Activated CD8-positive, alpha-beta memory T cell treated with anti-CD3 and anti-CD28 coated beads, Interleukin-2, amount 50 U/mL, for 1 hour (primary cell): ENCODE measurements around the gene STRN4.

Experiments
- DNase-seq: peaks from one replicate; pipeline ENCODE4 v3.0.0-alpha.2; 2020; ENCODE audit errors: extremely low read depth

Gene STRN4

GRCh38 chr19:46742926-46743480 lies 3.2 kb downstream of the STRN4 start:
- DNase-seq, result no peak

- DNase-seq, result no peak
These were observed 4.8 kb downstream of the STRN4 start for GRCh38 chr19:46741447-46741846.

GRCh38 chr19:46739290-46739771 lies 6.9 kb downstream of the STRN4 start:
- no peak for DNase-seq

- DNase-seq, result no peak
These were observed 8.5 kb downstream of the STRN4 start for GRCh38 chr19:46737761-46738171.

GRCh38 chr19:46737298-46737654 lies 9.0 kb downstream of the STRN4 start:
- DNase-seq, result no peak

GRCh38 chr19:46736531-46737297 lies 9.5 kb downstream of the STRN4 start:
- DNase-seq, result no peak

- no peak for DNase-seq
These were observed 12.5 kb downstream of the STRN4 start for GRCh38 chr19:46733690-46734292.

GRCh38 chr19:46732966-46733689 lies 13.1 kb downstream of the STRN4 start:
- no peak for DNase-seq

GRCh38 chr19:46732172-46732938 lies 13.9 kb downstream of the STRN4 start:
- no peak for DNase-seq

- no peak for DNase-seq
These were observed 14.7 kb downstream of the STRN4 start for GRCh38 chr19:46731584-46731983.

- no peak for DNase-seq
These were observed 15.2 kb downstream of the STRN4 start for GRCh38 chr19:46731007-46731501.

- DNase-seq, result no peak
These were observed 15.7 kb downstream of the STRN4 start for GRCh38 chr19:46730595-46730994.

- DNase-seq, result no peak
These were observed 16.1 kb downstream of the STRN4 start for GRCh38 chr19:46730187-46730586.

- no peak for DNase-seq
These were observed 16.6 kb downstream of the STRN4 start for GRCh38 chr19:46729696-46730095.

- DNase-seq, result no peak
These were observed 17.4 kb downstream of the STRN4 start for GRCh38 chr19:46728693-46729339.

GRCh38 chr19:46728208-46728607 lies 18.0 kb downstream of the STRN4 start:
- no peak for DNase-seq

- DNase-seq, result no peak
These were observed 18.5 kb downstream of the STRN4 start for GRCh38 chr19:46727757-46728156.

- no peak for DNase-seq
These were observed 19.2 kb downstream of the STRN4 start for GRCh38 chr19:46726971-46727501.

GRCh38 chr19:46726551-46726950 lies 19.7 kb downstream of the STRN4 start:
- DNase-seq, result no peak

- no peak for DNase-seq
These were observed 20.3 kb downstream of the STRN4 start for GRCh38 chr19:46725859-46726393.
